ACC112 (cell line): Measurements from ENCODE around the gene PDZK1.

Experiments used
- H2AFZ ChIP-seq: fragments of 200-600 bp; sonication (generic); one replicate; pipeline ENCODE4 v1.6.0; 2017; ENCODE audit warnings: antibody characterized with exemption, low read length; ENCODE audit not compliant: unreplicated experiment
- H3K27ac ChIP-seq: fragments of 200-600 bp; sonication (generic); 2 replicates; pipeline ENCODE4 v1.5.1; 2014; ENCODE audit warnings: low read depth, mild to moderate bottlenecking, antibody characterized with exemption, low read length, moderate library complexity
- H3K27me3 ChIP-seq: fragments of 200-600 bp; sonication (generic); 2 replicates; pipeline ENCODE4 v1.6.1; 2014; ENCODE audit warnings: mild to moderate bottlenecking, antibody characterized with exemption, low read length, moderate library complexity, mixed read lengths; ENCODE audit not compliant: insufficient read depth
- H3K36me3 ChIP-seq: fragments of 200-600 bp; sonication (generic); 2 replicates; pipeline ENCODE4 v1.6.1; 2016; ENCODE audit warnings: mild to moderate bottlenecking, antibody characterized with exemption, low read length, moderate library complexity, mixed read lengths; ENCODE audit not compliant: insufficient read depth
- H3K4me1 ChIP-seq: fragments of 200-600 bp; sonication (generic); one replicate; pipeline ENCODE4 v1.6.1; 2016; ENCODE audit warnings: low read length, mixed read lengths; ENCODE audit not compliant: insufficient read depth, unreplicated experiment, control insufficient read depth
- H3K4me3 ChIP-seq: fragments of 200-600 bp; sonication (generic); 2 replicates; pipeline ENCODE4 v1.5.1; 2014; ENCODE audit warnings: mild to moderate bottlenecking, low read depth, low read length
- H3K79me2 ChIP-seq: fragments of 200-600 bp; sonication (generic); one replicate; pipeline ENCODE4 v1.6.0; 2016; ENCODE audit warnings: low read length; ENCODE audit not compliant: control insufficient read depth, unreplicated experiment, insufficient read depth

PDZK1 gene

GRCh38 chr1:145708063-145708462 lies 895 bp upstream of the PDZK1 start:
- no peak overlapping the region for H3K4me3 ChIP-seq
- H3K79me2 ChIP-seq: no peaks in the 10 kb centered on the region
- H3K4me1 ChIP-seq: peaks cover 15% of the 10 kb centered on the region
- no peak overlapping the region for H3K27ac ChIP-seq
- H3K27me3 ChIP-seq: no peaks in the 10 kb centered on the region
- no peak overlapping the region for H2AFZ ChIP-seq
- H3K36me3 ChIP-seq: no peaks in the 10 kb centered on the region

DNA sequence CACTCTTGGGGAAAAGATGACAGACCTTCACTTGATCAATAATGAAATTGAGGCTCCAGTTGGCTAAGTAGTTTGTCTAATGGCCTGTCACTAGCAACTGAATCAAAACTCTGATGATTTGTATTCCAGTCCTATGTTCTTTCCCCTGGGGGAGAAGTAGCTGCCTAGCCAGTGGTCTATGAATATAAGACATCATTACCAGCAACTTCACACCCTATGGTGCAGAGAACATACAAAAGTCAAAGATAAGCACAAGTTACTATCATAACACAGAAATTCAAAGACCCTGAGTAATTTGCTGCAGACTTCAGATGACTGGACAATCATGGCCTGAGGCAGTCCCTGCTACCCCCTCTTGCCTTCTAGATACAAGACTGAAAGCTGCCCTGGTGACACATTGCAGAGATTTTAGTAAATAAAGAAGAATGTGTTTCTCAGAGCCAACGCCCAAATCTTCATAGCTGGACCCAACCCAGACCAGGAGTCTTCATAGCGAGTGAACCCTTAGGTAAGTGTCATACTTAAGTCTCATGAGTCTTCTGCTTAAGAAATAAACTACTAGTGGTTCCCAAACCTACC lies 993 bp downstream of the PDZK1 start:
- Histone ChIP-seq H2AFZ (no peak overlapping the region), H3K4me1 (peaks cover 15% of the 10 kb centered on the region), H3K27me3 (no peaks in the 10 kb centered on the region), H3K4me3 (no peak overlapping the region), H3K79me2 (no peaks in the 10 kb centered on the region), H3K36me3 (no peaks in the 10 kb centered on the region), H3K27ac (no peak overlapping the region)

- Histone ChIP-seq H3K4me1 (peaks cover 15% of the 10 kb centered on the region), H3K27ac (no peak overlapping the region)
These were observed 1.5 kb downstream of the PDZK1 start for GRCh38 chr1:145705622-145706021.

DNA sequence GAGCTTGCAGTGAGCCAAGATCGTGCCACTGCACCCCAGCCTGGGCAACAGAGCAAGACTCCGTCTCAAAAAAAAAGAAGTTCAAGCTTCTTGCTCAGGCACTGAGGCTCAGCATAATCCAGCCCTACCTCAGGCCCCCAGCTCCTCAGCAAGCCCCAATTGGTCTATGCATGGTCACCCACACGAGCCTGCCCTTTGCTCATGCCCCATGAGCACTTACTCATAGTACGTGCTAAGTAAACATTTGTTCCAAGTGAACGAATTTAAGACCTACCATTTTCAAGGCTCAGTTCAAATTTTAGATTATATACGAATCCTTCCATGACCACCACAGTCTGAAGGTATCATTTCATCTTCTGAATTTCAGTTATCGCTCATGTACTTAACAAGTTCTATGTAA lies 4.3 kb downstream of the PDZK1 start:
- Histone ChIP-seq H2AFZ (no peak overlapping the region), H3K27me3 (no peaks in the 10 kb centered on the region; the same call in 1 of the 2 replicates), H3K79me2 (no peaks in the 10 kb centered on the region), H3K36me3 (no peaks in the 10 kb centered on the region), H3K4me1 (peaks cover 15% of the 10 kb centered on the region), H3K4me3 (no peak overlapping the region), H3K27ac (no peak overlapping the region)

More at GRCh38 chr1:145705622-145706021, 1.5 kb downstream of the PDZK1 start:
- Histone ChIP-seq H2AFZ (no peak overlapping the region), H3K79me2 (no peaks in the 10 kb centered on the region), H3K4me3 (no peak overlapping the region), H3K36me3 (no peaks in the 10 kb centered on the region), H3K27me3 (no peaks in the 10 kb centered on the region)

DNA sequence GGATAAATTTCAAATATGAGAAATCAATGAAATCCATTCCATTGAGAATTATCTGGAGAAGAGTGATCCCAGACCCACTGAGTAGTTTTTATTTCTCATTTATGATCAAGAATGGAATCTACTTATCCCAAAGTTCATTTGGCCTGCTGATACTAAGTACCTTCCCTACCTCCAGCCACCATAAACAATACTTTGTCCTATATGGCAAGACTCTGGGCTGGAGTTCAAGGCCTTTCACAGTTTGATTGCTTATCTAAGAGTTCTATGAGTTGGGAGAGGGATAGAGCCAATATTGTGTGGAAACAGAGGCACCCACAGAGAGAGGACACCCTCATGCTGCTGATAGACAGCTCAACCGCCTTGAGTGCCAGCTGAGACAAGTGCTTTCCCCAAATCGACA lies 5.1 kb downstream of the PDZK1 start:
- H2AFZ ChIP-seq: no peak overlapping the region
- no peaks in the 10 kb centered on the region for H3K36me3 ChIP-seq
- peaks cover 15% of the 10 kb centered on the region for H3K4me1 ChIP-seq
- H3K79me2 ChIP-seq: no peaks in the 10 kb centered on the region
- no peak overlapping the region for H3K4me3 ChIP-seq
- no peaks in the 10 kb centered on the region; the same call in 1 of the 2 replicates for H3K27me3 ChIP-seq
- no peak overlapping the region for H3K27ac ChIP-seq

DNA sequence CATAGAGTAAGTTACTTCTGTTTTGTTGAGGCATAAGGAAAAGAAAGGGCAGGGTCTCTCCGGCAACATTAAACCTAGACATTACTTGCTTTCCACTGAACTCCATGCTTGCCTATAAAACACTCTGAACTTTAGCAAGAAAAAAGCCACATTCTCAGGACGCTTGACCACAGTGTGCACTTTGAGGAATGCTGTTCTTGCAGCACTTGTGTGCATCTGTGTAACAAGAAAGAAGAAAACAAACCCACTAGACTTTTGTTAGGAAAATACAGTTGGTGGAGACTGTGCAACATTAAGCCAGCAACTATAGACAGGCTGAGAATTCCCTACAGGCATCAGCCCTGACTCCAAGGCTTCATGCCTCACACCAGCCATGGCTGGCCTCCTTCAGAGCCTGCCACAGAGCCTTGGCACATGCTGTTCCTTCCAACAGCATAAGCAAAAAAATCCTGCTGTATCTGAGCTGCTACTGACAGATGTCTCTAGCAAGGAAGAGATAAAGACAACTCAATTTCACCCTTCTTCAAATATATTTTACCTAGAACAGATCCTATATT lies 5.8 kb downstream of the PDZK1 start:
- no peak overlapping the region for H3K4me3 ChIP-seq
- H2AFZ ChIP-seq: no peak overlapping the region
- H3K36me3 ChIP-seq: no peaks in the 10 kb centered on the region
- peaks cover 8% of the 10 kb centered on the region for H3K4me1 ChIP-seq
- H3K79me2 ChIP-seq: no peaks in the 10 kb centered on the region
- H3K27me3 ChIP-seq: no peaks in the 10 kb centered on the region; the same call in 1 of the 2 replicates
- no peak overlapping the region for H3K27ac ChIP-seq

GRCh38 chr1:145696630-145696960 lies 10.6 kb downstream of the PDZK1 start:
- Histone ChIP-seq H2AFZ (no peak overlapping the region), H3K79me2 (no peaks in the 10 kb centered on the region), H3K36me3 (no peaks in the 10 kb centered on the region), H3K4me3 (no peak overlapping the region), H3K4me1 (no peaks in the 10 kb centered on the region), H3K27ac (no peak overlapping the region), H3K27me3 (no peaks in the 10 kb centered on the region; the same call in 1 of the 2 replicates)

- Histone ChIP-seq H3K4me3 (no peak overlapping the region), H3K4me1 (peaks cover 5% of the 10 kb centered on the region), H2AFZ (no peak overlapping the region), H3K36me3 (no peaks in the 10 kb centered on the region), H3K79me2 (no peaks in the 10 kb centered on the region), H3K27me3 (no peaks in the 10 kb centered on the region; the same call in 1 of the 2 replicates), H3K27ac (no peak overlapping the region)
These were observed 11.1 kb downstream of the PDZK1 start for GRCh38 chr1:145695821-145696629.

DNA sequence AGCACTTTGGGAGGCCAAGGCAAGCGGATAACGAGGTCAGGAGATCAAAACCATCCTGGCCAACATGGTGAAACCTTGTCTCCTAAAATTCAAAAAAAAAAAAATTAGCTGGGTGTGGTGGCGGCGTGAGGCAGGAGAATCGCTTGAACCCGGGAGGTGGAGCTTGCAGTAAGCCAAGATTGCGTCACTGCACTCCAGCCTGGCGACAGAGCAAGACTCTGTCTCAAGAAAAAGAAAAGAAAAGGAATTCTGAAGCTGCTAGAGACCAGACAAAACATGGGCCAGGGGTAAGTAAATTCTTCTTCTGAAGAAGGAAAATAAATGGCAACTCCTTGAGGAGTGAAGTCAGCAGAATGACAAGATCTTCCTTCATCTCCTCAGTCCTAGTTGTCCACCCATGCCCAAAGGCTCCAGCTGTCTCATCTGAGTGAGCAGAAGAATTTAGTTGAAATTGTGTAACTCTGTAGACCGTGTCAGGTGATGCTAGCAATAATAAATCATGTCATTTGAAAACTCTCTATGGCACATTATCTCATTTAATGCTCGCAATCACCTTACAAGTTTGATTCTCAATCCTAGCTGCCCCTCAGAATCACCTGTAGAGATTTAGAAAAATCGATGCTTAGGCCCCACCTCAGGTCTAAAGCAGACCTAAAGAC lies 14.3 kb downstream of the PDZK1 start:
- Histone ChIP-seq H3K4me3 (no peak overlapping the region), H3K36me3 (0 out of 2 replicates have a peak, but pooled peaks cover 2% of the 10 kb centered on the region), H2AFZ (no peak overlapping the region), H3K4me1 (peaks cover 19% of the 10 kb centered on the region), H3K27me3 (no peaks in the 10 kb centered on the region), H3K27ac (no peak overlapping the region), H3K79me2 (no peaks in the 10 kb centered on the region)

DNA sequence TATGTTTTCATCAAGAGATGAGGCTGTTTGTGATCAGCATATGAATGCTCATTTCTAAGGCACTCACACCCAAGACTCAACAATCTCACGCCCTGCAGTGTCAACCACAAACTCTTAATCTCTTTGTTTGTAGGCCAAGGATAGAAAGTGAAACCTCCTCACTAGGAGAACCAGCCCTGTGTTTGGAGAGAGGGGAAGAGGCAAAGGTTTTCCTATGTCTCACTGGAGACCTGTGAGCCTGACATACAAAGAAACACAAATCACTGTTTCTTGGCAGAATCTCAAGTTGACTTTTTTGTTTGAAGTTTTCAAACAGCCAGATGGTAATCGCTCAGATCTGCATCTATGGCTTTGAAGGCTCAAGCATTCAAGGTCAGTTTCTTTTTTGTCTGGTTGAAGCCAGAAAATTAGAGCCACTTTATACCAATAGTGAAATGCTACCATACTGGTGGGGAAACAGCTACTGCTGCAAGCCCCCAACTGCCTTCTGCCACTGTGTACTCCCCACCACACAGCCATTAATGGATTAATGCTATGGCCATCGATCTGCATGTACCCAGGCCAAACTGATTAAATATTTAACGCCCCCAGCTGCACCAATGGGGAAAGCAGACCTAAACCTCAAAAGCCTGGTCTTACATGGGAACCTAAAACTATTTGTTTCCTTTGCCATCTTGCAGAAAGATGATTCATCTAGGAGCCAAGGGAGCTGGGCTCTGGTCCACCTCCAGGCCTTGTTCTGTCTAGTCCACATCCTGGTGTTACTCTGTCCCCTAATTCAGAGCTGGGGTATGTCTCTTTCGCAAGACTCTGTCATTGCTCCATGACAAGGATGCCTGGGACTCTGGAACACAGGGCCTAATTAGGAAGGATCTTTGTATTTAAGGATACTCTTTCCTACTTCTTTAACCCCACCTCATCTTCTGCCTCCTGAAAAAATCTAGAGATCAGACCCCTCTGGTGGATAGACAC lies 16.3 kb downstream of the PDZK1 start:
- Histone ChIP-seq H3K27ac (peak overlapping the region; percentile 56), H3K36me3 (0 out of 2 replicates have a peak, but pooled peaks cover 5% of the 10 kb centered on the region), H3K4me1 (peaks cover 19% of the 10 kb centered on the region), H3K79me2 (no peaks in the 10 kb centered on the region), H2AFZ (peak overlapping the region; percentile 9), H3K27me3 (no peaks in the 10 kb centered on the region), H3K4me3 (no peak overlapping the region)
